GM06990 (cell line): ENCODE results near the gene RAPGEF4.

ENCODE experiments used
- DNase-seq: peaks from one replicate; pipeline ENCODE4 v3.0.0-alpha.2; 2011; ENCODE audit not compliant: insufficient read length; ENCODE audit errors: extremely low read depth
- H3K27me3 ChIP-seq: replicated peaks from 2 replicates; pipeline ENCODE4 v1.6.0; 2011; ENCODE audit warnings: low read length; ENCODE audit not compliant: control insufficient read depth, insufficient read depth
- H3K36me3 ChIP-seq: 2 replicates; pipeline ENCODE4 v1.5.1; 2011; ENCODE audit warnings: low read length; ENCODE audit not compliant: control insufficient read depth, insufficient read depth
- H3K4me3 ChIP-seq: replicated peaks from 2 replicates; pipeline ENCODE4 v1.5.1; 2011; ENCODE audit warnings: low read depth, mild to moderate bottlenecking, control low read depth, low read length
- CTCF ChIP-seq: IDR thresholded peaks from 2 replicates; pipeline ENCODE4 v1.5.1; 2011; ENCODE audit warnings: low read length, control low read depth, mild to moderate bottlenecking, inconsistent platforms; ENCODE audit not compliant: insufficient read depth, poor library complexity, severe bottlenecking

RAPGEF4 gene

GRCh38 chr2:172709566-172710291, 25.9 kb upstream of the RAPGEF4 start:
- Histone ChIP-seq H3K27me3 (peaks cover 4% of the 10 kb centered on the region; the same call in 1 of the 2 replicates), H3K36me3 (no peaks in the 10 kb centered on the region), H3K4me3 (no peak overlapping the region)
- DNase-seq: no peak
- no peak for TF ChIP-seq CTCF

GRCh38 chr2:172710584-172711047, 25.0 kb upstream of the RAPGEF4 start:
- DNase-seq: no peak
- H3K4me3 ChIP-seq: no peak overlapping the region
- no peaks in the 10 kb centered on the region for H3K36me3 ChIP-seq
- peaks cover 4% of the 10 kb centered on the region; the same call in 1 of the 2 replicates for H3K27me3 ChIP-seq
- TF ChIP-seq CTCF: peak; percentile 63

- no peak overlapping the region for H3K4me3 ChIP-seq
- TF ChIP-seq CTCF: no peak
- no peak for DNase-seq
- peaks cover 4% of the 10 kb centered on the region; the same call in 1 of the 2 replicates for H3K27me3 ChIP-seq
- no peaks in the 10 kb centered on the region for H3K36me3 ChIP-seq
Observed at GRCh38 chr2:172711110-172711509, 24.5 kb upstream of the RAPGEF4 start.

- TF ChIP-seq CTCF: no peak
- no peaks in the 10 kb centered on the region for H3K36me3 ChIP-seq
- no peaks in the 10 kb centered on the region for H3K27me3 ChIP-seq
- H3K4me3 ChIP-seq: no peak overlapping the region
- no peak for DNase-seq
Observed at GRCh38 chr2:172712251-172712650, 23.4 kb upstream of the RAPGEF4 start.

GRCh38 chr2:172713365-172713875, 22.2 kb upstream of the RAPGEF4 start:
- H3K4me3 ChIP-seq: no peak overlapping the region
- no peaks in the 10 kb centered on the region for H3K36me3 ChIP-seq
- no peaks in the 10 kb centered on the region for H3K27me3 ChIP-seq
- TF ChIP-seq CTCF: no peak
- no peak for DNase-seq
